Fibroblast of skin of left biceps (primary cell): ENCODE results near the gene ZBED2.
"Not testable (repeated sequence)": the region's sequence is repeated elsewhere in the genome, so short reads cannot be mapped to it uniquely, and the experiment has no call there.

ENCODE experiments used
- DNase-seq, 2 experiments: peaks; one replicate each; pipeline ENCODE4 v3.0.0-alpha.2; 2013; ENCODE audit warnings: low read depth in 2 of 2

Gene ZBED2

DNA sequence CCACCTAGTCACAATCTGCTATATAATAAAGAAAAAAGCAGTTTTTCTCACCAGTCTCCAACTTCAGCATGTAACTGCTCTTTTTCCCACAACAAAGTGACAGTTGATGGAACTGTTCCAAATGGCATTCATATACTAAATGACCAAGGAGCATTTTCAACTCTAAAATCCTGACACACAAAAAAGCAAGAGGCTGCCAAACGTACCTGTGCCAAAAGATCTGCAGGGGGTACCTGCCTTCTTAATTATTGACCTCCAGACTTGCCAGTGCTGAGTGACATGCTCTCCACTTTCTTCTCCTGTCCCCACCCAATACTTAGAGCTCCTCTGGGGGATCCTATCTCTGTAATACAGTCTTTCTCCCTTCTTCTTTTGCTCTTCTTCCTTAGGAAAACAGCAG is 18.0 kb downstream of the ZBED2 start:
- DNase-seq, result no peak

DNA sequence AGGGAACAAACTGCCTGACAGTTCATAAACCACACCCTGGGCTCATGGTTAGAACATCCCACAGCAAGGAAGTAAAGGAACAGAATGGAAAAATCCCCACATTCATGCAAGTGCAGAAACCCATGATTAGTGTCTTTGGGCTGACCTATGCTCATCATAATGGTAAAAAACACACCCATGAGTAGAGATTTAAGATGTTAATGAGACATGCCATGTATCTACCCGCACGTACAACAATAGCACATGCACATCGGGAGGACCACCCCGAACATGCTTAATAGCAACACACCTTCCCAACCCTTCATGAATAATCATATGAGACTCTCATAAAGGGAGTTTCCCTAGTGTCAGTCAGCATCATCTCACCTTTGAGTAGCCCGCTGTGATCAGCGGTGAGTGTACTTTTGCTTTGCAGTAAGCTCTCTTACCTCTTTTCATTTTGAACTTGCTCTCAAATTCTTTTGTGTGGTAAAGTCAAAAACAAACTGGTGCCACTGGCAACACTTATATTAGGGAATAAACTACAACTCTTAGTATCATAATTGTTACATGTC is 23.2 kb downstream of the ZBED2 start:
- no peak for DNase-seq

DNA sequence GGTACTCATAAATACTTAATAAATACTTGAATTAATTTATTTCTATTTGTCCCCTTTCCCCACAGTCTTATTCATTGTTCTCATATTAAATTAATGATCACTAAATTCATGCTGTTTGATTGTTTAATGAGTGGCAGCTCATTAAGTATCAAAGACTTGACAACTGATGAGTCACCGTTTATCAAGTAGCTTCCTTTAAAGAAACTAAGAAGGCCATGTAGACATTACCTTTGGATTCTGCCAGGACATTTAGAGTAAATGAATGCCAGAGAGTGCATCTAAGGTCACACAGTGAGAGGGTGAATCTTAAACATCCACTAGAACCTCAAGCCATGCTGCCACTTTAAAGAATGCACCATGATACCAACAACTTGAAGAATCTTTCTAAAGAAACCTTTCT is 23.9 kb downstream of the ZBED2 start:
- DNase-seq, result no peak

DNA sequence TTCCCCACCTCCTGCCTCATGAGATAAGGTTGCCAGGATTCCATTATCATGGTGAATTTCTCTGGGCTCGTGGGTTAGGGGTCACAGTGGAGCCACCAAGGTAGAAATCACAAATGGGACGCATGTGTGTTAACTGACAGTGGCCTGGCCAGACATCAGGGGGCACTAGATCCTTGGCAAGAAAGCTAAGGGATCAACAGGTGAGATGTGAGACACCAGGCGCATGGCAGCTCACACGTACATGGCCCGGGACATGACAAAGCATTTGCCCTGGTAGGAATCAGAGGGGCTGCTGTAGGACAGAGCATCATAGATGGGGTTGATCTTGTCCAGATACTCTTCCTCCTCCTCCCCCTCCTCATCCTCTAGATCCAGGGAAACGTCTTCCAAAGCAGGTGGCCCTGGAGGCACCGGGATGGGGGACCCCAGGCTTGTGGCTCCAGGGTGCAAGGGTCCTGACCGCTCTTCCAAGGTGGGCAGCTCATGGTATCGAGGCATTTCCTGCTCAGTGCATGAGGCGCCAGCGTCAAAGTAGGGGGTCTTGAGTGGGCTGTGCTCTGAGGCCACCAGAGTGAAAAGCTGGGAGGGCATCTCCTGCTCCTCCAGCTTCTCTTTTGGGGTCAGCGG is 24.6 kb downstream of the ZBED2 start:
- DNase-seq, result no peak

DNA sequence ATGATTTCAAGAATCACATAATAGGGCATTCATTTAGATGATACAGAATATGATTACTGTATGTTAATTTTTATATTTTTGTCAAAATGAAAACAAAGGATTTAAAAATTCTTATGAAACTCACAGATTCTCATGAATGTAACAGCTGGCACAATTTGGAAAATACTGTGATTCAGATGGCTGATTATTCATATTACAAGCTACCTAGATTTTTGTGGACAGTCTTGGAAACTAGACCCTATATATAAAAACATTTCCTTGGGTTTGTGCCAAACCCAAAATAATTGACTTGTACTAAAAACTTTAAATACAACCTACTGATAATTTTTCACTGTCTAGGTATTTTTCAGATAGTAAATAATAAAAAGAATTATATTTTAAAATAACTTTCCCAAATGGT is 26.2 kb downstream of the ZBED2 start:
- DNase-seq, result no peak

DNA sequence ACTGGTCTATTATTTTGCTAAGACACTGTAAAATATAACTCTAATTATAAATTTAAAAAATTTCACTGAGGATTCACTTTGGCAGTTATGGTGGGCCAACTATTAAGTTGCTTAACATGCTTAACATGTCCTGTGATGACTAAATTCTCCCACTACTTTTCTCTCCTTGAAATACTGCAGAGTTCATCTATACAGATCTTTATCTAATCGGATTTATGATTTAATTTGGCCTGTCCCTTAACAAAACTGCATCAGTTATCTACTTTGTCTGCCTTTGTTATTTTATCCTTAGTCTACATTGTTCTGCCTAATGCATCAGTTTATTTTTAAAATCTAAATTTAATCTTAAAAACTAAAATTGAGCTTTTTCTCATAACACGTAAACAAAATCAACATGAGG is 26.8 kb downstream of the ZBED2 start:
- no peak for DNase-seq

DNA sequence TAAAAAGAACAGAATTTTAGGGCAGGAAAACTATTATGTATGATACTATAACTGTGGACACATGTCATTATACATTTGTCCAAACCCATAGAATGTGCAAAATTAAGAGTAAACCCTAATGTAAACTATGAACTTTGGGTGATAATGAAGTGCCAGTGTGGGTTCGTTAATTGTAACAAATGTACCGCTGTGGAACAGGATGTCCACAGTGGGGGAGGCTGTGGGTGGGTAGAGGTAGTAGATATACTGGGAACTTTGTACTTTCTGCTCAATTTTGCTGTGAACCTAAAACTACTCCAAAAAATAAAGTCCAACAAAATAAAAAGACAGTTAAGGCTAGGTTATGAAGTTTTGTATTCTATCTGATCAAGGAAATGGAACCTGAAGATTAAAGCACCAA is 28.3 kb downstream of the ZBED2 start:
- no peak for DNase-seq

DNA sequence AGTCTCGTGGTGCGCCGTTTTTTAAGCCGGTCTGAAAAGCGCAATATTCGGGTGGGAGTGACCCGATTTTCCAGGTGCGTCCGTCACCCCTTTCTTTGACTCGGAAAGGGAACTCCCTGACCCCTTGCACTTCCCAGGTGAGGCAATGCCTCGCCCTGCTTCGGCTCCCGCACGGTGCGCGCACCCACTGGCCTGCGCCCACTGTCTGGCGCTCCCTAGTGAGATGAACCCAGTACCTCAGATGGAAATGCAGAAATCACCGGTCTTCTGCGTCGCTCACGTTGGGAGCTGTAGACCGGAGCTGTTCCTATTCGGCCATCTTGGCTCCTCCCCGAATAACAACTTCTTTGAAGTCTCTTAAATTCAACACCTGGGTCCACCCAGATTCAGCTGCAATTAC is 33.2 kb downstream of the ZBED2 start:
- not testable (repeated sequence) for DNase-seq

DNA sequence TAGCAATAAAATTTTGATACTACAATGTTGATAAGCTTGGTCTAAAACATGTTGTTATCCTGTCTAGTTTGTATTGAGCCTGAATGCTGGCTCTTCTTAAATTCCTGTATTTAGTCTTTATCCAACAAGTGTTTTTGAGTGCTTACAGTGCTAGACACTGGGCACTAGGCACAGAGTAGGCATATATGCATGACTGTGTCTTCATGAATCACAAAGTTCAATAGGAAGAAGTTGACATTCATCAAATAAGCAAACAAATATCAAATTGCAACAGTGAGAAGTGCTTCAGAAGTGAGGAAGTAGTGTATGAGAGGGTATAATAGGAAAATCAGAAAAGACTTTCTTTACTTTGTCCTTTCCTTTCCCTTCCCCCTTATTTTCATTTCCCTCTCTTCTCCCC is 46.4 kb downstream of the ZBED2 start:
- no peak for DNase-seq

DNA sequence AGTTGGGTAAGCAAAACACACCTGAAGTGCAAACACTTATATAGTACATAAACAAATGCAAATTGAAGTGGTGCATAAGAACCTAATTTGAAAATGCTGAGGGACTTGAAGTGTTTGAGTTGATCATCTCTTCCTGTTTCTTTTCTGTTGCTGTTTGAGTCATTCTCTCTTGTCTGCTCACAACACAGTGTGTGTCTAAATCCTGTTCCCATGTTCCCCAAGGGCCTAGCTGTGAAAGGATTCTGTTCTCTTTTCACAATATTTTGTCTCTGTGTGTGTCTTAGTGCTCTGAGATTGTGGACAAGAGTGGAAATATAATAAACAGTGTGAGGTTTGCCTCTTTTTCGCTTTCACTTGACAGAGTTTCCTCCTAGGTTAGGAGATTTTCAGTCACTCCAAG is 47.1 kb downstream of the ZBED2 start:
- no peak for DNase-seq

DNA sequence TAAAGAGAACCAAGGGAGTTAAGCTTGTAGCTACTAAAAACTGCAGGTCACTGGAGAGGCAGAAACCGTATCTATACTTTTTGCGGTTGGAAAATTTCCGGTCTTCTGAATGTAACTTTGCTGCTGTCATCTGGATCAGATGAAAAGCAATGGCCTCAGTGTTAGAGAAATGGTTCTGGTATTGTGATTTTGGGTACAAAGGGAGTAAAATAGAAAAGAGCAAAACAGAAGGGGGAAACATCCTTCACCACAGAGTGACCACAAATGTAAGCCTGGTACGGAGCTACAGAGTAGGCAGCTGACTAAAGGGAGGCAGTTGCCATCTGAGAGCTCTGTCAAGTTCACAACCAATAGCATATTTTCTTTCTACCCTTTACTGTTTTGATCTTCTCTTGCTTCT is 47.5 kb downstream of the ZBED2 start:
- DNase-seq, result no peak

DNA sequence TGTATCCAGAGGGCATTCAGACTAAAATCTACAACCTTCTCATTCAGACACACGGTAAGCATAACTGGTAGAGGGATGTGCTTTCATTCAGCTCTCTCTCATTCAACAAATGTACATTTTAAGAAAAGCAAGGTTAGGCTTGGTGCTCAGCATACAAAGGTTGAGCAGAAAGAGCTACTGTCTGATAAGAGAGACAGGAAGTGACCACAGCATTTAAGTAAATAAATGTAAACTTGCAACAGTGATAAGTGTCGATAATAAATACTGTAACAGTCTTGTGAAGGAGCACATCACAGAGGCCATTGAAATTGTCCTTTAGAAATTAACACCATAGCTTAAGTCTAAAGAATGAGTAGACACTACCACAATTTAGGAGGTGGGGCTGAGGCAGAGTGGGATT is 49.8 kb downstream of the ZBED2 start:
- DNase-seq, result no peak
